Kidney (tissue), 14 donors: ENCODE data around the gene AGPS. TPM values are rescaled to one million over a fixed set of nuclear protein-coding genes. Genes with fewer than 3 reads are reported as not detected.
"Not testable (repeated sequence)": the region's sequence is repeated elsewhere in the genome, so short reads cannot be mapped to it uniquely, and the experiment has no call there.

ENCODE experiments used
- DNase-seq, 5 donors: peaks; one replicate each; pipeline ENCODE4 v3.0.0-alpha.2; 2013 to 2020
- FAIRE-seq: peaks from 2 replicates; lab custom pipeline; 2012; peaks lifted over from hg19 to GRCh38; lab: Jason Lieb, UNC
- H3K27ac ChIP-seq, 2 donors: one replicate each; pipeline ENCODE4 v1.7.0; 2013; ENCODE audit warnings: low read depth in 2 of 2, low read length in 2 of 2, inconsistent platforms in 1 of 2
- H3K27me3 ChIP-seq: one replicate; pipeline ENCODE4 v1.7.1; 2013; ENCODE audit warnings: low read length, inconsistent platforms; ENCODE audit not compliant: control insufficient read depth, insufficient read depth
- H3K36me3 ChIP-seq, 3 donors: one replicate each; pipeline versions ENCODE4 v1.7.0 to v1.7.1; 2013; ENCODE audit warnings: low read length in 3 of 3, control low read depth in 1 of 3, inconsistent platforms in 1 of 3; ENCODE audit not compliant: insufficient read depth in 3 of 3, control insufficient read depth in 2 of 3
- H3K4me1 ChIP-seq, 3 donors: one replicate each; pipeline versions ENCODE4 v1.7.0 to v1.7.1; 2013; ENCODE audit warnings: low read length in 3 of 3, inconsistent platforms in 1 of 3, low read depth in 1 of 3; ENCODE audit not compliant: control insufficient read depth in 2 of 3, insufficient read depth in 2 of 3
- H3K4me3 ChIP-seq, 3 donors: one replicate each; pipeline versions ENCODE4 v1.7.0 to v1.8.1; 2013; ENCODE audit warnings: low read length in 3 of 3, control low read depth in 1 of 3, inconsistent platforms in 1 of 3
- H3K9ac ChIP-seq, 3 donors: one replicate each; pipeline versions ENCODE4 v1.7.0 to v1.7.1; 2013; ENCODE audit warnings: low read length in 3 of 3, control low read depth in 1 of 3, inconsistent platforms in 1 of 3
- H3K9me3 ChIP-seq, 3 donors: one replicate each; pipeline versions ENCODE4 v1.7.0 to v1.7.1; 2013; ENCODE audit warnings: low read length in 3 of 3, control low read depth in 1 of 3, inconsistent platforms in 1 of 3; ENCODE audit not compliant: control insufficient read depth in 2 of 3, insufficient read depth in 1 of 3
- CTCF ChIP-seq: IDR thresholded peaks from 3 replicates; pipeline ENCODE4 v1.5.1; 2012; ENCODE audit warnings: mild to moderate bottlenecking, moderate library complexity, borderline replicate concordance; ENCODE audit not compliant: insufficient read depth; ENCODE audit errors: extremely low read depth
- intact Hi-C: fragments of 100-400 bp; cut with DNase I; formaldehyde crosslinking; loops from one replicate; pipeline ENCODE4 v1.11.1; 2022
- polyA plus RNA-seq: library from polyadenylated mRNA; stranded (reverse); fragments of 350-450 nt; fragmentation: Illumina TruSeq; extraction: RNeasy Lipid Tissue Mini Kit (QIAGEN cat#74804); gene quantifications from one replicate; pipeline ENCODE4 v1.2.3, GENCODE V29; 2014; ENCODE audit warnings: low read depth, low replicate concordance; ENCODE audit not compliant: insufficient read depth
- total RNA-seq: library from RNA; stranded (reverse); fragmentation: NEBNext Ultra II Directional; extraction: Animal tissue kit (Norgen Biotek cat#: 25700); gene quantifications from one replicate; pipeline ENCODE4 v1.2.1, GENCODE V29; 2021
- donor health status: control.
- donor health status: control.
- donor health status: control.
- donor health status: control.
- donor health status: control.
- donor health status: DM: yes; HTN: yes; CAD: no.
- donor health status: Normal renal cell carcinoma (clear cell type).

The AGPS gene
- total and polyA plus RNA-seq, 2 donors from 2014 or later, result 7.9 to 45.7 TPM

- H3K9me3 ChIP-seq, result no peaks in the 10 kb centered on the region
- H3K4me3 ChIP-seq, result no peak overlapping the region
- DNase-seq, result peak in 2 of 5 donors; percentile 46 to 47
- peaks cover 0 to 6% (median 3%) of the 10 kb centered on the region in 3 donors for H3K4me1 ChIP-seq
- FAIRE-seq, result no peak
- H3K9ac ChIP-seq, result no peak overlapping the region
- intact Hi-C loops, result no loop called here
- H3K36me3 ChIP-seq, result no peaks in the 10 kb centered on the region
- TF ChIP-seq CTCF, result no peak
- H3K27ac ChIP-seq, result no peak overlapping the region
- H3K27me3 ChIP-seq, result no peaks in the 10 kb centered on the region
These were observed 43.6 kb upstream of the AGPS start for GRCh38 chr2:177348733-177349693.

GRCh38 chr2:177350624-177351023, 41.9 kb upstream of the AGPS start:
- H3K4me3 ChIP-seq, H3K36me3 ChIP-seq, DNase-seq, intact Hi-C loops, FAIRE-seq, H3K27me3 ChIP-seq, H3K9me3 ChIP-seq, H3K9ac ChIP-seq, H3K27ac ChIP-seq, H3K4me1 ChIP-seq: not testable (repeated sequence)

- FAIRE-seq, H3K4me3 ChIP-seq, H3K9me3 ChIP-seq, H3K27me3 ChIP-seq, H3K36me3 ChIP-seq, H3K27ac ChIP-seq, DNase-seq, H3K9ac ChIP-seq, intact Hi-C loops, H3K4me1 ChIP-seq: not testable (repeated sequence)
These were observed 41.5 kb upstream of the AGPS start for GRCh38 chr2:177351121-177351520.

- peak in 1 of 5 donors; percentile 48 for DNase-seq
- Histone ChIP-seq H3K27me3 (no peaks in the 10 kb centered on the region), H3K4me1 (peaks cover 0 to 6% (median 3%) of the 10 kb centered on the region in 3 donors), H3K9me3 (no peaks in the 10 kb centered on the region), H3K9ac (no peak overlapping the region), H3K4me3 (no peak overlapping the region), H3K27ac (no peak overlapping the region), H3K36me3 (no peaks in the 10 kb centered on the region)
- no peak for FAIRE-seq
- intact Hi-C loops, result no loop called here
- no peak for TF ChIP-seq CTCF
These were observed 40.0 kb upstream of the AGPS start for GRCh38 chr2:177352441-177353186.
